SK-N-DZ (cell line): Measurements from ENCODE around the gene CAPS.

ENCODE experiments used
- DNase-seq: peaks from one replicate; pipeline ENCODE4 v3.0.0-alpha.2; 2015; ENCODE audit warnings: low spot score

The CAPS gene

DNA sequence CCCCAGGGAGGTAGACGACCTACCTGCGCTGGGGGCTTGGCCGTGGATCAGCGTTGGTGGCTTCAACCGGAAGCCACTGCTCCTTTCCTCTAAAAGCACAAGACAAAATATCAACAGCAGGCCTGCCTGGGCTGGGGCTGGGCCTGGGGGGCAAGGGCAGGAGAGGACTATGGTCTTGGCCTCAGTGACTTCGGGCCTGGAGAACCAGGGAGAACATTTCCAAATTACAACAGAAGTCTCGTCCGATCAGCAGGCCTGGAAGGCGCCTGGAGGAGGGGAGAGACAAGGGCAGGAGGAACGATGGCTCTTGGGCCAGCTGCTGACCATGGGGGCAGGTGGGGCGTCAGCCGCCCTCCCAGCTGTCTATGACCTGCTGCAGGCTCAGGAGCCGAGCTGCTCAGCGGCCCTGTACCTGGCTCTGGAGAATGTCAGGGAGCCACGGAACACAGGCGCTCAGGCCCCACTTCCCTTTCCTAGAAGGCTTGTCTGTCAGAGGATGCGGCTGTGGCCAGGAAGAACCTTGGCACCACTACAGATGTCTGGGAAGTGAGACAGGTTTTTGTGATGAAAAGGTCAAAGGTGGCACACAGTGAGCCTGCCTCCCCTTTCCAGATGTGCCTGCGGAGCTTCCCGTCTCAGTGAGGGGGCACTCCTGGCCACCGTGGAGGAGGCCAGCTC is 19.5 kb downstream of the CAPS start:
- no peak for DNase-seq

DNA sequence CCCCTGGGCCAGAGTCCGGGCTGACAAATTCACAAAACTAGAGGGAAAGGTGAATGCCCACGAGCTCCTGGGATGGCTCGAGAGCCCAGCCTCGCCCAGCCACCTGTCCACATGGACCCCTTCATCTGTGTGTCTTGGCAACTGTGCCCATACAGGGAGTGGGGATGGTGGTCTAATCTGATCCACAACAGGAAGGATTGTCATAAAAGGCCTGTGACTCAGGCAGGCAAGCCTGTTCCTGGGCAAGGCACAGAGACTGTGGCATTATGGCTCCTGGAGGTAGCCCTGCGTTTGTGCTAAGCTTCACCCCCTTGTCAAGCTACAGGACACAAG is 20.0 kb downstream of the CAPS start:
- DNase-seq: no peak

DNA sequence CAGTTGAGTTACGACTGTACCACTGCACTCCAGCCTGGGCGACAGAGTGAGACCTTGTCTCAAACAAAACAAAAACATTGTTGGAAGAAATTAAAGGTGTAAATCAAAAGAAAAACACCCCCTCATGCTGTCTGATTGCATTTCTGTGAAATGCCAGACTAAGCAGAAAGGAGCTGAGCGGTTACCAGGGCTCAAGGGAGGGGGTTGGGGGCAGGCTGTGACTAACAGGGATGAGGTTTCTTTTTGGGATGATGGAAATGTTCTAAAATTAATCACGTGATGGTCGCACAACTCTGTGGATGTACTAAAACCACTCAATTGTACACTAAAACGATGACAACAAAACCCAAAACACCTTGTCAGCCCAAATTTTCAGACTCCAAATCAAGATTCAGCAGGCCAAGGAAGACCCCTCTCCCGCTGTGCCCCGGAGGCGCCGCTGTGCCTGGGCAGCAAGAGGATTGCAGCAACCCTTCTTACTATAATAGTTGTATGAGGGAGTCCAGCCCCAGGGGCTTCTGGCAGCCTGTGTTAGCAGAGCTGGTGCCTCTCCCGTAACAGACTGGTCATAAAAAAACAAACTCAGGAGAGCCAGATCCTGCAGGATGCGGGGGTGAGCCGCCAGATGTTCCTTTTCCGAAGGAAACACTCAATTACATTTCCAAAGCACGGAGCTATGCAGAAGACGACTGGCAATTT is 20.9 kb downstream of the CAPS start:
- no peak for DNase-seq

DNA sequence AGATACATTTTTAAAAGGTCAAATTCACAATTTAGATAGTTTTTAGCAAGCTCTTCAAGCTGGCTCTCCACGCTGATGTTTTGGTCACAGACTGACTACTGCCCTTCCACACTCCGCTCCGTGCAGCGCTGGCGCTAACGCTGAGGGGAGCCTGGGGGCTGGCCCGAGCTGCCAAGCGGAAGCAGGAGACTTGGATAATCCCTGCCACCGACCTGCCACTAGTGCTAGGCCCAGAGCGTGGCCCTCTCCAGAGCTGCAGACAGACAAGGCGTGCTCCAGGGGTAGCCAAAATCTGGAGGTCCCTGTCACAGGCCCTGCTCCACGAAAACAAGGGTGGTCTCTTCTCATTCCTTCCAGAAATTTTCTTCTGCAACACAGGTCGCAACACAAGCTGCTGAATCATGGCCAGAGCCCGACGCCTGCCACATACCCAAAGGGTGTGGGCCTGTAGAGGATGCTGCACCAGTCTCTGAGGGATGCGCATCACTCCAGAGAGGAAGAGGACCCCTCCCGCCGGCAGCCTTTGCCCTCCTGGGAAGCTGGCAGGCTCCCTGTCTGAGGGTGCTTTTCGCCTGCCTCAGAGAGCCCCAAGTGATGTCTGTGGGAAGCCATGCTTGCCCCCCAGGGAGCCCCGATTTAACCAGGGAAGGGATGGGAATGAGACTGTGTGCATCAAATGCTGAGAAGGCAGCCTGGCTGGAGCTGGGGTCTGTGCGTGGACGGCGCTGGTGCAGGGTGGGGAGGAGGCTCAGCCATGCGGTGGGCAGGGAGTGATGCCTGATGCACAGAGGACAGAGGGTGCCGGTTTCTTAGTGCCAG is 21.6 kb downstream of the CAPS start:
- DNase-seq: no peak

DNA sequence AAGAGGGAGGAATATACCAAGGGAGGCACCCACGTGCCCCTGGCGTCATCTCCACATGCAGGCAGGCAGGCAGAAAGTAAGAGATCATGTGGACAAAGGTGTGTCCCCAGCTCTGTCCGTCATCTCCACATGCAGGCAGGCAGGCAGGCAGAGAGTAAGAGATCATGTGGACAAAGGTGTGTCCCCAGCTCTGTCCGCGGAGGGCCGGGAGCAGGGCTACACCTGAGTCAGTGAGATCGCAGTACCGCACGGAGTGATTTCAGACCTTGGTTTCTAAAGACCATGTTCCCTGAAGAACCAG is 22.2 kb downstream of the CAPS start:
- no peak for DNase-seq

DNA sequence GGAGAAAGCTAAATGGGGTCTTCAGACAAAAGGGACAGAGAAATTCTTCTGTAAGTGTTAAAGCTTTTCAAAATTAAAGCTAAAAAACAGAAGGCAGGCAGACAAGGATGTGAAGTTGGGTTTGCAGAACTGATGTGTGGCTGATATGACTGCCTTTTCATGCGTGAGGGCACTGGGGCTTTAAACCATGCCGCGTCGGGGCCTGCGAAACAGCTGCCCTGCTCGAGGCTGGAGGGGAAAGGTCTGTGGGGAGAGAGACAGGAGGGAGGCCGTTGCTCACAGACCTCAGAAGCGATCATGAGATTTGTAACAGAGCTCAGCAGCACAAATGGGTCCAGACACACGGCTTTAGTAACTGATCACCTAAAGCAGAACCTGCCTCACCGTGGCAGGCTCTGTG is 23.5 kb downstream of the CAPS start:
- DNase-seq: no peak

DNA sequence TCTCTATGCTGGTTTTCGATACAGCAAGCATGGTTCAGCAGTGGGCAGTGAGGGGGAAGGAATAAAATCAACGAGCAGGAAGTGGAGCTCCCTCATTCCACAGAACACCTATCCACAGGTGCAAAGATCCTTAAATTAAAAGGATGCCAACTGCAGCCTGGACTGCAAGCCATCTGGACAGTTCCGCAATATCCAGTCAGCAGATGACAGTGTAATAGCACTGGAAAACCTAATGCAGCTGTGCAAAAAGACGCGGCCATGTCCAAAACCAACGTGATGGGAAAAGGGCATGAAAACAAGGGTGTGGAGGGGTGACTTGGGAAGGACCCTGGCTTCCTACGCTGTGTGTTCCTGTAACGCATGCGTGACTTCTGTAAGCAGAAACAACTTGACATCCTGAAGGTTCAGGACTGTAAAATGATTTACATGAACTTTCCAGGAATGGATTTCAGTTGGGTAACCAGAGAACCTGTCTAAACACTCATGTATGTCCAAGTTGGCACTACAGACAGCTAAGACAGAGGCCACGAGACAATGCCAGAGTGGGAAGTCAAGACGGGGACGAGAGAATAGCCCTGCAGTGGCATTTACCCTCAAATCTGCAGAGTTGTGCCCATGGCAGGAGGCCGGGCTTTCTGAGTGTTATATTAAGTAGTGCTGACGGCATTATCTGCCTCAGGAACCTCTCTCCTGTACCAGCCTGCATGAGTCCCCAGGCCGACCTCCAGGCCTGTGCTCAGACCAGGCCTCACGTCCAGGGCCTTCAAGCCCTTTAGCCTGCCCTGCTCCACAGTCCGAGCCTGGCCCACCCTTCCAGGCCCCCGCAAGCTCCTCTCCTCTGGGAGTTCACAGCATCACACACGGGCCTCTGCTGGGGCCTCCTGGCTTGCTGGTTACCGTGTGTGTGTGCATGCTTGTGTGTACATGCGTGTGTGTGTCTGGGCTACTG is 26.5 kb downstream of the CAPS start:
- no peak for DNase-seq

DNA sequence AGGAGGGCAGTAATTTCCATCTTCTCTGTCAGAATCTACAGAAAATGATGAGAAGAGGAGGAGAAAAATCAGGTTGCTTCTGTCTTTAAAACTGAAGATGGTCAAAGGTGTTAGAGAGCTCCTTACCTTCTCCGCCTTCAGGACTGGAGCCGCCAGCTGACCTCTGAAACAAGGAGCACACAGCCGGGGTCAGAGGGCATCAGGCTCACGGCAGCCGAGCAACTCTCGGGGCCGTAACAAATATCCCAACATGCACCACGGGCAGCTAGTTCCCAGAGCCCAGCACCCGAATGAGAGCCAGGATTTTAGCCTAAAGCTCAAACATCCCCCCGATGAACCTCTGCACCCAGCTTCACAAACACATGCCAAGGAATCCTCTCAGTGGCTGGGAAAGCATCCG is 27.6 kb downstream of the CAPS start:
- DNase-seq: no peak

DNA sequence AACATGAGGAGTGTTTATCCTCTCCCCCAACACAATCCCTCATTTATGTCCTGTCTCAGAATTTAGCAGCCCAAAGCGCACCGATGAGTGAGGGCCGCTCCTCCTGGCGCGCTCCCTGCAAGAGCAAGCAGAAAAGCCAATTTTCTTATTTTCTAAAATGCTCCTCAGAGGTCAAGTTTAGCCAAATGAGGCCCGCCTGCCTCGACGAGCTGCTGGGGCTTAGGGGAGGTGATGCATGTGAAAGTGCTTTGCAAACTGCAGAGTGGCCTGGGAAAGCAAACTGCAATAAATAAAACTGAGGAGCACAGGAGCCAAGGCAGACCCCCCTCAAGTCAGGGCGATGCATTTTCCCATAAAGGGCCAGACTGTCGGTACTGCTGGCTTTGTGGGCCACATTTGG is 29.0 kb downstream of the CAPS start:
- no peak for DNase-seq

DNA sequence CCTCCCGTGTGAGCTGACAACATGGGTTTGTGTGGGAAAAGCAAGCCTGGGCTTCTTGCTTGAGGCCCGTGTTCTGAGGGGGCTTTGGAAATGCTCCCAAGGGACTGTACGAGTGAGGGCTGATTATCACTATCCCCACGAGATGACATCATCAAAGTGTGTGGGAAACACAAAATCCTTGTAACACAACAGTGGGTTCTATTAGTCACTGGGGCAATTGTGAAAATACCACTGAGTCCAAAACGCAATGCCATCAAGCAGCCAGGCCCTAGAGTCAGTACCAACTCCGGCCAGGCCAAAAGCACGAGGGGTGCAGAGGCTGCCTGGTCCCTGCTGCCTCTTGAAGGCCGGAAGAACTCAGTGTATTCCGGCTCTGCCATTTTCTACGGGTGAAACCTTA is 29.6 kb downstream of the CAPS start:
- DNase-seq: no peak

DNA sequence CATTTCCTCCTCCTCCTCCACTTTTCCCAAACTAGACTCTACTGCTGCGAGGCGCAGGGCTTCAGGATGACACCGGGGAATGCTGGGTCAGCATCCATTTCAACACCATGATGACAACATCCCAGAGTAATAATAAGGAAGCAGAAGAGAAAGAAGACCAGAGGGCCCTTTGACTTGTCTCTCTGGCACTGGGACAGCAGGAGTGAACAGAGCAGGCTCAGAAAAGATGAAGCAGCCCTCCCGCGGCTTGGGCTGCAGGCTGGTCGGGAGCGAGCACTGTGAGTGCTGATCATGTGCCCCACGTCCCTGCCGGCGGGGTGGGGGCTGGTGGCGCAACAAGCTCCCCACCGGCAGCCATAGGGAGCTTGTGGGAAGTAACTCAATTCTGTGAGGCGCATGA is 33.4 kb downstream of the CAPS start:
- no peak for DNase-seq

DNA sequence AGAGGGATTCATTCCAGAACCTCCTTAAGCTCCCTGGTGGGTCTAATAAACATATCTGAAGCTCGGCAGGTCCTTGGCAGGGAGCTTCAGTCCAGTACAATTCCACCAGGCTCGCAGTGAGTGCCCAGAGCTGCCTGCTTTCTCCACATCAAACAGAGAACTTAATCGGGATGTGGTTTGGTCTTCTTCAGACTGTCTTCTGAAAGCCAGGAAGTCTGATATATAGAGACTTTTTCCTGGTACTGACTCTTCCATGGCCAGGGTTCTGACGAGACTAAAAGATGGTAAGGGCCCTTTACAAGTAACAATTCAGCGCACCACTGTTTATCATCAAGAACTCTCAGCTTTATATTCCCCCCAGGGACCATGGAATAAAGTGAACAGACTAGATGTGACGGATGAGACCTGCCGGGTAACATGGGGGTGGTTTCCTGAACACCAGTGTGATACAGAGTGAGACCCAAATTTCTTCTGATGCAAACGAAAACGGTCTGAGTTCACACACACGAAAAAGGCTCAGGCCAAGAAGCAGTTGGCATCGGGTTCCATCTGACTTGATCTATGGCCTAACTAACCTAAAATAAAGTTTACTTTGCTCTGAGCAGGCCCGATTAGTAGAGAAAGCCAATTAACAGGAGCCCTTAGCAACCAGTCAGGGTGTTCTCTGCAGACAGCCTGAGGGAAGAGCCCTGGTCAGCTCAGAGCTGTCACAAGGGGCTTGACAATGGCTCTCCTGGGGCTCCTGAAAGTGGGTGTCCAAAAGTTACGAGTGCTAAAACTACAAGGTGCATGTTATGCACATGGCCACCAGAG is 34.9 kb downstream of the CAPS start:
- no peak for DNase-seq

DNA sequence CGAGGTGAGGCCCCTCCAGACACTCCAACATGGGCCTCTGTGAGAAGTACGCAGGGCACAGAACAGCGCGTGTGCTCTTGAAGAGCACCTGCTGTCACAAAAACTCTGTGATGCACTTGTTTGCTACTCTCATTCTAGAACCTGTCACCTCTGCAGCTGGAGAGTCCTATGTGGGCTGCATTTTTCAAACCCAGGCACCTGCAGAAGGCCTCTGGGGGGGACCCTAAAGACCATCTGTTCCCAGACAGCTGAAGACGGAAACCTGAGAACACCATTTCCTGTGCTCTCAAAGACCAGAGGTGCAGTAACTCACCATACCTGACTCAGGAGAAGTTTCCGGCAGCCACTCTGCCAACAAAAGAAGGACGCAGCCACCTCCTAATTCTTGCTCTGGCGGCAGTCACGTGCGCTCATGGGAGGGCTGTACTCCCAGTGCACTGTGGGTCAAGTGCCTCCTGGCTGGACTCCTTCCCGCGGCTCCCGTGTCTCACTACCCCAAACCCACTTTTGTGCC is 35.8 kb downstream of the CAPS start:
- DNase-seq: no peak

DNA sequence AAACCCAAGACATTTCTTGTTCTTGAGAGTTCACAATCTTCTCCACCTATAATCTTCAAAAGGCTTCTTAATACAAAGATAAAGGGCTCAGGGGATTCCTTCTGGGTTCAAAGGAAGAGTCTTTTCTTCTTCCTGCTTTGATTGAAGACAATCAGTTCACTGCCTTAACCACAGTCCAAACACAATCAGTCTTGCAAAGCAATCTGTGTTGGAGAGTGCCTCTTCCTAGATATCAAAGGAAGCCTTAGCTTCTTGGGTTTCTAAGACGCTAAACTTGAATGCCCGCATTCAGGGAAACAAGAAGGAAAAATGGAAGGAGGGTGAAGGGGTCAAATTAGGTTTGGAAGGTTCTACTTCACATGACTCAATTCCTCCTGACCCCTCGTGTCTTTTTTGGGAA is 36.7 kb downstream of the CAPS start:
- DNase-seq: no peak

DNA sequence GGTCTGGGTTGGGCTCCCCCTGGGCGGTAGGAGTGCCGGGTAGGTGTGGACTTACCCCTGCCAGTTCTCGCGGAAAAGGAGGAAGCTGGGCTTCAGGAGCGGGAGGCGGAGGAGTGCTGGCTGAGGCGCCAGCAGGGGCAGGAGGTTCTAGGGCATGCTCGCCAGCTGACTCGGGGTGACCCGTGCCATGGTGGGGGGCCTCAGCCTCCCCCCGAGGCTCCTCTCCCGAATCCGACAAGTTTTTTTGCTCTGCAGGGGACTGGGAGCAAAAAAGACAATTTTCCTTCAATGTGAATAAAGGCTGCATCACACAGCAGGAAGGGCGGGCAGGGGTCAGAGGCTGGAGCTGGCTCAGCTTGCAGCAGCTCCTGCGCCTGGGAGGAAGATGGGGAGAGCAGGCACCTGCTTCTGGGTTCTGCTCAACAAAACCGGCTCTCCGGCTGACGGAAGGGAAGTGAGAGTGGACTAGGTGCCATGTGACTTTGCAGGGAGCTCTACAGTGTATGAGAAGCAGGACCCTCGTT is 37.3 kb downstream of the CAPS start:
- no peak for DNase-seq

DNA sequence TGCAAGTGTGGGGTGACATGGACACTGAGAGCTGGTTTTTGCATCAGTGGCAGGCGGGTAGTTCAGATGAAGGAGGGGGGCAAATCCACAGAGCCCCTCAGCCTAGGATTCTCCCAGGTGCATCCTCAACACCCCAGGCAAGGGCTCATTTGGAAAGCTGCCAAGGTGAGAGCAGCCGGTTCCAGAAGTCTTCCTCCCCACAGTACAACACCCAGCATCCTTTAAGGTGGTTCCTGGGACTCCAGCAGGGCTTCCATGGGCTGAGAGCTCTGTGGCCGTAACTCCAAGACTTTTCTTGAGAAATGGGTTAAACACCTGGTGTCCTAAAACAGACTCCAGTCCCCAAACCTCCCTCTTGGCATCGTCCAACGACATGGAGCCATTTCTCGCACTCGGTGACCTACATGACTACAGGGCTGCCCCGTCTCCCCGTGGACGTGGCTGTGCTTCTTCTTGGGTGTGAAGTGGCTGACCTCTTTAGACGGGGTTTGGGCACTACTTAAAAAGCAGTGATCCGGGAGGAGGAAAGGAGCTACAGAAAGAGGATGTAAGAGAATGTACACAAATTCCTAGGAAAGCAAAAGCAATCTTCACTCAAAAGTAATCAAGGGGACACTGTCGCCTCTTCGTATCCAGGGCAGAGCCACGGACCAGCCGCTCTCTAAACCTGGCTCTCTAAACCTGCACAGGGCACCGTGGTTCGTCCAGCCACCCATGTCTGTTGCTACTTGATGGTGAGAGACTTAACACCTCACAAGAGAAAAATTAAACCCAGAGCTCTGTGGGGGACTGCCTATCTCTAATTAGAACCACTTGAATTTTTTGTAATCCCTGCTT is 38.4 kb downstream of the CAPS start:
- DNase-seq: no peak

DNA sequence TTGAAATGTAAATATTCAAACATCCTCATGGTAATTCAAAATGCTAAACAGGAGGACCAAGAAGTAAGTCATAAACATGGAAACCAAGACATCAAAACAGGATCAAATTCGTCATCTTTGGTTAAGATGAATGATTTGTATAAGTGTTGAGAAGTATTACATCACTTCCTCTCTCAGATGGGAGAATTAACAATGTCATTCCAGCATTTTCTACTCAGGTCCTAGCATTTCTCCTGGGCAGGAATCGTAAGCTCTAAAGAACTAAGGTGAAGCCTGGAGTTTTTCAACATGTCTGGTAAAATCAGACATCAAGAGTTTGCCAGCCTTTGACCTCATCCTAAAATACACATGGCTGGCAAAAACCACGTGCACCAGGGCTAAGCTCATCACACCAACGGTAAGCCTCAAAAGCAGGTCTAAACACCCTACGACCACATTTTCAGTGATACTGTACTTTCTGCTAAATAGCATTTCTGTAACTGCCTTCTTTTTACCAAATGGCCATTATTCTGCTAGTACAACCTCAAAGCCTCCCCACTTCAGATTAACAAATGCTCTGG is 39.1 kb downstream of the CAPS start:
- no peak for DNase-seq

DNA sequence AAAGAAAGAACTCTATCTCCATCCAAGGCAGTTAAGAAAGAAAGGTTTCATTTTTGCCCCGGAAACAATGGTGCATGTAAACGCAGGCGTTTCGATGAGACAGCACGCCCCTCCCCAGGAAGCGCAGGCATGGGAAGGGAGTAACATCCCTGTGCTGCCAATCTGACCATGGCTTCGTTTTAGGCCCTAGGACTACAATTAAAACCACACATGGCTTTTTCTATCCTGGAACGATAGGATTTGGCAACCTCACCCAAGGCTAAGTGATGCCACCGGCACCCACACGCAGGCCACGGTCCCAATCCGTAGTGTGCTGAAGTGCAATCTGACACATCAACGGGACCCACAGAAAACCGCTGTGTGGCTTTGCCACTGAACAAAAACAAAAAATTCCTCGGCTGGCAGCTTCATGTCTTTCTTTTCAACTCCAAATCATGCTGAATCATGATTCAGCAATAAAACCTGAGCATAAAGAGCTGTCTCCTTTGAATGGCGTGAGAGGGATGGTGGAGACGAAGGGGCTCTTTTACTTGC is 39.7 kb downstream of the CAPS start:
- DNase-seq: no peak

DNA sequence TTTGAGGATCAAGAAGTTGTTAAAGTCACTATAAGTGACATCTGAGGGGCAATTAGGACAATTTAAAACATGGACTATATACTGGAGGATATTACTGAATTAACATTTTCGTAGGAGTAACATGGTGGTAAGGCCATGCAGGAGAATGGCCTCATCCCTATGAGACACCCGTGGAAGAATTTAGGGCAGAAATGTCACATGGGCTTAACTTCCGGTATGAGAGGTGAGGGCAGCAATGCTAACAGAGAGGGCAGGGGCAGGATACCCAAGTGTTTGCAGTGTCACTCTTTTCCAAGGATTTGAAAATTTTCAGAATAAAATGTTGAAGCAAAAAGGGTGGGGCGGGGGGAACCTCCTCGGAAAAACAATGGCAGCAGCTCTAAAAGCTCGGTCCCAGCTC is 40.2 kb downstream of the CAPS start:
- no peak for DNase-seq
